Tibial nerve (tissue), 4 donors: ENCODE data around the gene MRPL45. TPM values are rescaled to one million over a fixed set of nuclear protein-coding genes. Genes with fewer than 3 reads are reported as not detected.

Experiments used
- DNase-seq, 2 donors: peaks; one replicate each; pipeline ENCODE4 v3.0.0-alpha.2; 2019; ENCODE audit warnings: low spot score in 2 of 2
- H3K27ac ChIP-seq, 4 donors: fragments of 200-600 bp; sonication (generic) in 3 of 4; one replicate each; pipeline ENCODE4 v1.5.1; 2017 to 2019; ENCODE audit warnings: mild to moderate bottlenecking in 1 of 4
- H3K27me3 ChIP-seq, 2 donors: fragments of 200-600 bp; sonication (generic) in 1 of 2; one replicate each; pipeline versions ENCODE4 v1.5.1 to v1.6.0; 2017 to 2019
- H3K36me3 ChIP-seq, 3 donors: fragments of 200-600 bp; sonication (generic); one replicate each; pipeline ENCODE4 v1.5.1; 2018 to 2019
- H3K4me1 ChIP-seq, 4 donors: fragments of 200-600 bp; sonication (generic) in 3 of 4; one replicate each; pipeline ENCODE4 v1.5.1; 2017 to 2019
- H3K4me3 ChIP-seq, 4 donors: fragments of 200-600 bp; sonication (generic) in 3 of 4; one replicate each; pipeline ENCODE4 v1.5.1; 2017 to 2019; ENCODE audit warnings: mild to moderate bottlenecking in 1 of 4, moderate library complexity in 1 of 4
- H3K9me3 ChIP-seq, 4 donors: fragments of 200-600 bp; sonication (generic) in 3 of 4; one replicate each; pipeline ENCODE4 v1.5.1; 2017 to 2019
- EP300 ChIP-seq, 2 donors: sonication (generic); formaldehyde crosslinking; IDR thresholded peaks; one replicate each; pipeline ENCODE4 v1.6.1; 2017; ENCODE audit warnings: antibody characterized with exemption in 2 of 2, mild to moderate bottlenecking in 1 of 2
- POLR2A ChIP-seq, 2 donors: fragments of 450-650 bp; IDR thresholded peaks; one replicate each; pipeline ENCODE4 v1.6.1; 2017; ENCODE audit warnings: antibody characterized with exemption in 2 of 2, mild to moderate bottlenecking in 2 of 2, moderate library complexity in 2 of 2
- WGBS, 2 donors: methylation state at CpG; one replicate each; pipeline ENCODE4 v1.1.5; 2018; 5-methylcytosine and 5-hydroxymethylcytosine counted together
- total RNA-seq, 4 donors: library from RNA; depleted of rRNA; stranded (reverse); fragments of >200 nt; gene quantifications; one replicate each; pipeline ENCODE4 v1.1.0, GENCODE V29; 2016
- TF ChIP-seq, protein P1 (sequence below), 5 experiments: fragments of 200-600 bp in 3 of 5; fragments of 450-650 bp in 2 of 5; sonication (generic) in 3 of 5; IDR thresholded peaks; one replicate each; pipeline ENCODE4 v1.5.1; 2016 to 2019; ENCODE audit warnings: antibody characterized with exemption in 5 of 5, mild to moderate bottlenecking in 3 of 5, moderate library complexity in 2 of 5

The MRPL45 gene
- total RNA-seq, 4 donors from 2014 or later = 17.4 to 29.3 (median 24.2) TPM

DNA sequence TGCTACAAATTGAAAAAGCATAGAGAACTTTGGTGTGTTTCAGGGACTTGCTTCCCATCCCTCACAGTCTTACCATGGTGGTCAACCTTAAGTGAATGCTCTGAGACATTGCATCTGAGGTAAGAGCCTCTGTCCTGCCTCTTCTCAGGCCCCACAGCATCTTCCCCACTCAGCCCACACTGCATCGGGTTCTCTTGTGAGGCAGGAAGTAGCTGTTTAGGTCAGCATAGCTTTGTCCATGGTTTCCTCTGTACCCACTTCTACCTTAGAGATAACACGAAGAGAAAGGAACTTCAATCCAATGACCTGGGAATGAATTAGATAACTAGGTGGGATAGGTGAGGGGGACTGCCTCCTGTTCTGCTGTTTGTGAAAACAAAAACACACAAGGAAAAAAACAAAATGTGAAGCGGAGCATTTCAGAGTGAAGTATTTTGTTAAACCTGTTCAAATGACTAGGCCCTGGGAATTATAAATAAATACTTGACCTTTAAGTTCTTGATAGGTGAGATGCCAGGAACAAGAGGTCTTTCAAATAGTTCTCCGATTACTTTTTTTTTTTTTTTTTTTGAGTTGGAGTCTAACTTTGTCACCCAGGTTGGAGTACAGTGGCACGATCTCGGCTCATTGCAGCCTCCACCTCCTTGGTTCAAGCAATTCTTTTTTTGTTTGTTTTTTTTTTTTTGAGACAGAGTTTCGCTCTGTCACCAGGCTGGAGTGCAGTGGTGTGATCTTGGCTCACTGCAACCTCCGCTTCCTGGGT is 72.3 kb downstream of the MRPL45 start:
- H3K4me1 ChIP-seq = no peaks in the 10 kb centered on the region
- peaks cover 0 to 95% (median 5%) of the 10 kb centered on the region in 3 donors for H3K36me3 ChIP-seq
- WGBS, 2 donors = 94 to 95% methylated on average over 8 of the region's 8 CpGs
- TF ChIP-seq POLR2A (IDR thresholded peaks at IDR 0.05) = no peak
- TF ChIP-seq, protein P1, sequence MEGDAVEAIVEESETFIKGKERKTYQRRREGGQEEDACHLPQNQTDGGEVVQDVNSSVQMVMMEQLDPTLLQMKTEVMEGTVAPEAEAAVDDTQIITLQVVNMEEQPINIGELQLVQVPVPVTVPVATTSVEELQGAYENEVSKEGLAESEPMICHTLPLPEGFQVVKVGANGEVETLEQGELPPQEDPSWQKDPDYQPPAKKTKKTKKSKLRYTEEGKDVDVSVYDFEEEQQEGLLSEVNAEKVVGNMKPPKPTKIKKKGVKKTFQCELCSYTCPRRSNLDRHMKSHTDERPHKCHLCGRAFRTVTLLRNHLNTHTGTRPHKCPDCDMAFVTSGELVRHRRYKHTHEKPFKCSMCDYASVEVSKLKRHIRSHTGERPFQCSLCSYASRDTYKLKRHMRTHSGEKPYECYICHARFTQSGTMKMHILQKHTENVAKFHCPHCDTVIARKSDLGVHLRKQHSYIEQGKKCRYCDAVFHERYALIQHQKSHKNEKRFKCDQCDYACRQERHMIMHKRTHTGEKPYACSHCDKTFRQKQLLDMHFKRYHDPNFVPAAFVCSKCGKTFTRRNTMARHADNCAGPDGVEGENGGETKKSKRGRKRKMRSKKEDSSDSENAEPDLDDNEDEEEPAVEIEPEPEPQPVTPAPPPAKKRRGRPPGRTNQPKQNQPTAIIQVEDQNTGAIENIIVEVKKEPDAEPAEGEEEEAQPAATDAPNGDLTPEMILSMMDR (IDR thresholded peaks at IDR 0.05) = no peak
- TF ChIP-seq EP300 (IDR thresholded peaks at IDR 0.05) = no peak
- H3K27ac ChIP-seq = no peak overlapping the region
- H3K4me3 ChIP-seq = no peak overlapping the region
- H3K9me3 ChIP-seq = no peaks in the 10 kb centered on the region
- no peaks in the 10 kb centered on the region for H3K27me3 ChIP-seq
- DNase-seq = no peak

Other genes starting within 250 kb of the MRPL45 start
- not detected for gene TBC1D3C, start 228.5 kb upstream of the MRPL45 start, total RNA-seq
- gene TBC1D3E, start 169.2 kb upstream of the MRPL45 start, total RNA-seq = not detected
- not detected for gene TBC1D3, start 104.6 kb upstream of the MRPL45 start, total RNA-seq
- under 1 TPM in 3 of 4 donors, not detected in 1; 0.21 to 0.78 (median 0.44) TPM for gene GPR179, start 46.8 kb downstream of the MRPL45 start, total RNA-seq
- gene SOCS7, start 54.7 kb downstream of the MRPL45 start, total RNA-seq = 10 to 100 TPM; 14.7 to 26.4 (median 17.8) TPM
- gene ARHGAP23, start 131.3 kb downstream of the MRPL45 start, total RNA-seq = 10 to 100 TPM; 41.0 to 80.7 (median 65.7) TPM